Neuronal stem cell (in vitro differentiated cells): ENCODE results near the gene MFAP2. TPM values are rescaled to one million over a fixed set of nuclear protein-coding genes. Genes with fewer than 3 reads are reported as not detected.

Experiments
- DNase-seq: peaks from one replicate; pipeline ENCODE4 v3.0.0-alpha.2; 2013; ENCODE audit warnings: low spot score
- H2AFZ ChIP-seq: one replicate; pipeline ENCODE4 v1.6.1; 2013; ENCODE audit warnings: mild to moderate bottlenecking, low read length, inconsistent platforms
- H2AK5ac ChIP-seq: 2 replicates; pipeline ENCODE4 v1.6.1; 2013; ENCODE audit warnings: low read depth, mild to moderate bottlenecking, inconsistent platforms, low read length, moderate library complexity, mixed read lengths
- H2BK120ac ChIP-seq: 2 replicates; pipeline ENCODE4 v1.6.1; 2013; ENCODE audit warnings: low read depth, mild to moderate bottlenecking, inconsistent platforms, low read length, moderate library complexity, mixed read lengths
- H2BK12ac ChIP-seq: one replicate; pipeline ENCODE4 v1.6.1; 2013; ENCODE audit warnings: low read length, inconsistent platforms
- H2BK15ac ChIP-seq: 2 replicates; pipeline ENCODE4 v1.6.1; 2013; ENCODE audit warnings: mild to moderate bottlenecking, low read length, inconsistent platforms, mixed read lengths
- H2BK5ac ChIP-seq: one replicate; pipeline ENCODE4 v1.6.1; 2013; ENCODE audit warnings: inconsistent platforms, mild to moderate bottlenecking, low read length, moderate library complexity
- H3K14ac ChIP-seq: one replicate; pipeline ENCODE4 v1.6.1; 2013; ENCODE audit warnings: low read length, inconsistent platforms
- H3K18ac ChIP-seq: 2 replicates; pipeline ENCODE4 v1.6.1; 2013; ENCODE audit warnings: low read length, inconsistent platforms
- H3K23ac ChIP-seq: 2 replicates; pipeline ENCODE4 v1.6.1; 2013; ENCODE audit warnings: low read depth, mild to moderate bottlenecking, mixed read lengths, low read length, inconsistent platforms; ENCODE audit not compliant: poor library complexity
- H3K27ac ChIP-seq: replicated peaks from 3 replicates; pipeline ENCODE4 v1.5.1; 2013; ENCODE audit warnings: low read length, inconsistent platforms
- H3K27me3 ChIP-seq, 3 experiments: 2 replicates each; pipeline ENCODE4 v1.6.1; 2013; ENCODE audit warnings: low read length in 3 of 3, mild to moderate bottlenecking in 2 of 3, inconsistent platforms in 1 of 3, low read depth in 1 of 3, mixed read lengths in 1 of 3, moderate library complexity in 1 of 3; ENCODE audit not compliant: control insufficient read depth in 3 of 3, insufficient read depth in 3 of 3
- H3K36me3 ChIP-seq, 2 donors: replicated peaks in 1 of 2; 2 replicates each; pipeline ENCODE4 v1.6.1; 2013; ENCODE audit warnings: low read length in 2 of 2; ENCODE audit not compliant: control insufficient read depth in 2 of 2, insufficient read depth in 2 of 2
- H3K4ac ChIP-seq: 2 replicates; pipeline ENCODE4 v1.6.1; 2013; ENCODE audit warnings: inconsistent platforms, mild to moderate bottlenecking, low read length, moderate library complexity
- H3K4me1 ChIP-seq, 2 donors: 1 replicate in 1 of 2; 2 replicates in 1 of 2; pipeline ENCODE4 v1.6.1; 2013; ENCODE audit warnings: low read length in 2 of 2, low read depth in 1 of 2; ENCODE audit not compliant: control insufficient read depth in 2 of 2, insufficient read depth in 1 of 2
- H3K4me2 ChIP-seq: one replicate; pipeline ENCODE4 v1.6.1; 2013; ENCODE audit warnings: mild to moderate bottlenecking, low read length, inconsistent platforms; ENCODE audit not compliant: insufficient read depth, poor library complexity, severe bottlenecking
- H3K4me3 ChIP-seq, 2 donors: 2 replicates each; pipeline ENCODE4 v1.5.1; 2013; ENCODE audit warnings: low read length in 2 of 2, mild to moderate bottlenecking in 2 of 2, inconsistent platforms in 1 of 2, moderate library complexity in 1 of 2
- H3K79me1 ChIP-seq: one replicate; pipeline ENCODE4 v1.6.1; 2013; ENCODE audit warnings: low read depth, mild to moderate bottlenecking, inconsistent platforms, low read length, moderate library complexity
- H3K9ac ChIP-seq: one replicate; pipeline ENCODE4 v1.6.1; 2013; ENCODE audit warnings: mild to moderate bottlenecking, low read depth, low read length, inconsistent platforms; ENCODE audit not compliant: poor library complexity
- H3K9me3 ChIP-seq, 2 donors: replicated peaks in 1 of 2; 2 replicates each; pipeline versions ENCODE3 to v1.6.1; 2013; ENCODE audit warnings: low read length in 2 of 2, mild to moderate bottlenecking in 2 of 2, inconsistent platforms in 1 of 2, low read depth in 1 of 2, mixed read lengths in 1 of 2, moderate library complexity in 1 of 2; ENCODE audit not compliant: control insufficient read depth in 2 of 2, insufficient read depth in 1 of 2
- H4K8ac ChIP-seq: one replicate; pipeline ENCODE4 v1.6.1; 2013; ENCODE audit warnings: low read depth, mild to moderate bottlenecking, inconsistent platforms, low read length, moderate library complexity
- H4K91ac ChIP-seq: one replicate; pipeline ENCODE4 v1.6.1; 2013; ENCODE audit warnings: low read length, low read depth, mild to moderate bottlenecking, inconsistent platforms; ENCODE audit not compliant: poor library complexity
- WGBS, 2 donors: extraction: QIAGEN DNeasy Blood & Tissue Kit; methylation state at CpG; one replicate each; pipeline ENCODE4 v1.1.7; 2013; ENCODE audit warnings: missing lambda C conversion rate in 2 of 2, mixed read lengths in 1 of 2; ENCODE audit not compliant: insufficient read length in 2 of 2, insufficient replicate concordance in 1 of 2; ENCODE audit errors: extremely low coverage in 2 of 2; 5-methylcytosine and 5-hydroxymethylcytosine counted together
- polyA plus RNA-seq, 2 experiments: library from polyadenylated mRNA; stranded (reverse); fragments of 200-250 nt; gene quantifications; one replicate each; pipeline ENCODE4 v1.2.3, GENCODE V29; 2013

Gene MFAP2, protein sequence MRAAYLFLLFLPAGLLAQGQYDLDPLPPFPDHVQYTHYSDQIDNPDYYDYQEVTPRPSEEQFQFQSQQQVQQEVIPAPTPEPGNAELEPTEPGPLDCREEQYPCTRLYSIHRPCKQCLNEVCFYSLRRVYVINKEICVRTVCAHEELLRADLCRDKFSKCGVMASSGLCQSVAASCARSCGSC
- 244 TPM for polyA plus RNA-seq (2013, experiment 1 of 2)
- polyA plus RNA-seq (2013, experiment 2 of 2) = 239 TPM

DNA sequence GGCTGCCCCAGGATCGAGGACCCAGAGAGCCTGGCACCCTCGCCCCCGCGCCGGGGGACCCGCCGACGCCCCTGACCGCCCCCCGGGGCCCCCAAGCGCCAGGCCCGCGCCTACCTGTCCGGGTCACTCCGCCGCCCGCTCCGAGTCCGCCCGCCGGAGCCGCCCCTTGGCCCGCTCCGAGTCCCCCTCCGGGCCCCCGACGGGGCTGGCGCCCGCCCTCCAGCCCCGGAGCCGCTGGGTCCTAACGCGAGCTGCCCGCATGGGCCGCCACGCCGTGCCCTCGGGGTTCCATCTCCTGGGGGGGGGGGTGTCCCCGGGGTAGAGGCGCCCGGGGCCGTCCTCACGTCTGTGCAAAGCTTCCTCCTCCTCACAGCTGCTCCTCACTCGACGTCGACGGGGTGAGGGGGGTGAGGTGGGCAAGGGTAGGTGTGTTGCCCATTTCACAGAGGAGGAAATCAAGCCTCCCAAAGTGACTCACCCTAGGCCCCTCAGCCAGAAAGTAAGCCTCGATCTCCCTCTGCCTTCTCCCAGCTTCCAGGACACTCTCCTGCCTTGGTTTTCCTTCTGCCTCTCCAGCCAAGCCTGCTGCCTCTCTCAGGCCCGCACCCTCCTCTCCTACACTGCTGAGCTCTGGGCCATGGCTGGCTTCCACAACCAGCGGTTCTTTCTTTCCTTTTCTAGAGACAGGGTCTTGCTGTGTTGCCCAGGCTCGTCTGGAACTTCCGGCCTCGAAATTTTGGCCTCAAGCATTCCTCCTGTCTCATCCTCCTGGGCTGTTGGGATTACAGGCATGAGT, at the start of gene MFAP2:
MFAP2 (minus strand) TSS at position 148 of the 796 bp plus-strand sequence. CDS start 2,347 bp downstream, outside the sequence.
- Histone ChIP-seq H2BK5ac (peak within 1 kb of the TSS; percentile 79), H3K9ac (peak within 1 kb of the TSS; percentile 88), H3K79me1 (peaks cover 17% of the 10 kb centered on the region), H3K4me2 (peak within 1 kb of the TSS; percentile 81), H3K9me3 (no peaks in the 10 kb centered on the region), H2BK12ac (peak within 1 kb of the TSS; percentile 87), H2AK5ac (peak within 1 kb of the TSS; percentile 94), H3K23ac (peak within 1 kb of the TSS; percentile 94), H4K8ac (no peak within 1 kb of the TSS), H2AFZ (peak within 1 kb of the TSS; percentile 92), H3K4ac (no peak within 1 kb of the TSS), H3K4me3 (peak within 1 kb of the TSS; percentile 83 to 94), H3K4me1 (peaks cover 26 to 29% of the 10 kb centered on the region in 2 donors), H2BK120ac (peak within 1 kb of the TSS; percentile 66), H3K27ac (no peak within 1 kb of the TSS), H4K91ac (no peak within 1 kb of the TSS), H3K27me3 (no peaks in the 10 kb centered on the region), H3K18ac (peak within 1 kb of the TSS; percentile 97), H3K36me3 (peaks cover 12 to 28% of the 10 kb centered on the region in 2 donors), H2BK15ac (peak within 1 kb of the TSS; percentile 100), H3K14ac (no peak within 1 kb of the TSS)
- no CpG with 5 or more reads among the region's 53 CpGs for WGBS, 2 donors
- no peak for DNase-seq

- H2BK15ac ChIP-seq = no peak overlapping the region
- no peak overlapping the region for H4K8ac ChIP-seq
- H3K4me2 ChIP-seq = no peak overlapping the region
- H3K79me1 ChIP-seq = no peaks in the 10 kb centered on the region
- H3K4me3 ChIP-seq = no peak overlapping the region
- H2BK5ac ChIP-seq = no peak overlapping the region
- H3K18ac ChIP-seq = no peak overlapping the region
- H3K23ac ChIP-seq = no peak overlapping the region
- H3K4ac ChIP-seq = no peak overlapping the region
- no peaks in the 10 kb centered on the region for H3K9me3 ChIP-seq
- no peak overlapping the region for H2BK120ac ChIP-seq
- H4K91ac ChIP-seq = no peak overlapping the region
- H3K27ac ChIP-seq = no peak overlapping the region
- H3K9ac ChIP-seq = no peak overlapping the region
- H2AK5ac ChIP-seq = no peak overlapping the region
- no peak overlapping the region for H3K14ac ChIP-seq
- DNase-seq = no peak
- WGBS, 2 donors = no CpG with 5 or more reads among the region's 4 CpGs
- H2AFZ ChIP-seq = no peak overlapping the region
- peaks cover 30 to 75% of the 10 kb centered on the region in 2 donors for H3K36me3 ChIP-seq
- no peak overlapping the region for H2BK12ac ChIP-seq
- H3K4me1 ChIP-seq = no peaks in the 10 kb centered on the region
- no peaks in the 10 kb centered on the region for H3K27me3 ChIP-seq
Measured at GRCh38 chr1:17030206-17030605, 49.8 kb upstream of the MFAP2 start.

DNA sequence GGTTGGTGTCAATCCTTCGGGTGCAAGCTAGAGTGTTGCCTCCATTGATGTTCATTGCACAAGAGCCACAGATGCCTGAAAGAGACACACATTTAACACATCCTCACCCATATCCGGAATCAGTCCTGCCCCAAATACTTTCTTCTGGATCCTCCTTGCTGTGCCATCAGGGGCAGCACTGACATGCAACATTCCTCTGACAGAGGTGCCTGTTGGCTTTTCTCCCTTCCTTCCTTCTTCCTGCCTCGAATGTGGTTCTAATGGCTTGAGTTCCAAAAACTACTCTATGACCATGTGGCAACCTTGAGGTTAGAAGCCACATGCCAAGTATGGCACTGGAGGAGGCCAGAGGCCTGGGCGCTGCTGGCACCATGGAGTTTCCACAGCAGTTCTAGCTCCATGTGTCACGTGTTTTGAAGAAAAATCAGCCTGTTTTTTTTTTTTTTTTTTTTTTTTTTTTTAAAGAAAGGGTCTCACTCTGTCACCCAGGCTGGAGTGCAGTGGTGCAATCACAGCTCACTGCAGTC, 48.3 kb upstream of the MFAP2 start:
- Histone ChIP-seq H2AK5ac (no peak overlapping the region), H4K91ac (no peak overlapping the region), H3K23ac (no peak overlapping the region), H3K9me3 (no peaks in the 10 kb centered on the region), H2AFZ (no peak overlapping the region), H2BK120ac (no peak overlapping the region), H3K4me1 (peaks cover 0 to 2% of the 10 kb centered on the region in 2 donors), H3K4me3 (no peak overlapping the region), H2BK15ac (no peak overlapping the region), H3K79me1 (no peaks in the 10 kb centered on the region), H4K8ac (no peak overlapping the region), H3K14ac (no peak overlapping the region), H3K27ac (no peak overlapping the region), H2BK5ac (no peak overlapping the region), H3K9ac (no peak overlapping the region), H3K18ac (no peak overlapping the region), H2BK12ac (no peak overlapping the region), H3K4ac (no peak overlapping the region), H3K36me3 (peaks cover 32 to 82% of the 10 kb centered on the region in 2 donors), H3K4me2 (no peak overlapping the region), H3K27me3 (no peaks in the 10 kb centered on the region)
- no peak for DNase-seq
- no CpG with 5 or more reads among the region's 5 CpGs for WGBS, 2 donors

DNA sequence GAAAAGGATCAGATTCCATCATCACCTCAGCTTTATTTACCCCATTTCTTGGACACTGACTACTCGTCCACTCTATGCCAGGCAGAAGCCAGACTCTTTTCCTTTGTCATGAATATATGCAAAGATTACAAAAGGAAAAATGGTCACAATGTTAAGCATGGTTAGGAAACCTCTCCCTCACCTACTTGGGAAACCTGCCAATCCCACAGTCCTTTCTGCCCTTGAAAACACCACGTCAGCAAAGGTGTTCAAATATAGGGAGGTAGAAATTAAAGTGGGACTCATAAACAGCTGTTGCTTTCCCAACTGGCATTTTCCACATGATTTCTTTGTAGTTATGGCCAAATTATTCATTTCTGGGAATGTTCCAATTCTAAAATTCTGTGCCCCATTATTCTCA, 47.5 kb upstream of the MFAP2 start:
- no peaks in the 10 kb centered on the region for H3K79me1 ChIP-seq
- no peaks in the 10 kb centered on the region for H3K27me3 ChIP-seq
- no peak overlapping the region for H4K8ac ChIP-seq
- H3K4me1 ChIP-seq = peaks cover 0 to 6% of the 10 kb centered on the region in 2 donors
- no peak for DNase-seq
- H2BK12ac ChIP-seq = no peak overlapping the region
- H3K23ac ChIP-seq = no peak overlapping the region
- no peak overlapping the region for H3K18ac ChIP-seq
- no peak overlapping the region for H3K14ac ChIP-seq
- no peak overlapping the region for H3K4ac ChIP-seq
- no peak overlapping the region for H4K91ac ChIP-seq
- no peak overlapping the region for H2BK120ac ChIP-seq
- no peak overlapping the region for H3K9ac ChIP-seq
- H3K27ac ChIP-seq = no peak overlapping the region
- H2BK15ac ChIP-seq = no peak overlapping the region
- H3K4me3 ChIP-seq = no peak overlapping the region
- WGBS, 2 donors = no CpG with 5 or more reads among the region's 2 CpGs
- no peak overlapping the region for H2AK5ac ChIP-seq
- H2BK5ac ChIP-seq = no peak overlapping the region
- no peak overlapping the region for H3K4me2 ChIP-seq
- no peaks in the 10 kb centered on the region for H3K9me3 ChIP-seq
- peaks cover 29 to 82% of the 10 kb centered on the region in 2 donors for H3K36me3 ChIP-seq
- no peak overlapping the region for H2AFZ ChIP-seq
